ENCODE measurements around the gene ADGRD1.

The ADGRD1 gene

DNA sequence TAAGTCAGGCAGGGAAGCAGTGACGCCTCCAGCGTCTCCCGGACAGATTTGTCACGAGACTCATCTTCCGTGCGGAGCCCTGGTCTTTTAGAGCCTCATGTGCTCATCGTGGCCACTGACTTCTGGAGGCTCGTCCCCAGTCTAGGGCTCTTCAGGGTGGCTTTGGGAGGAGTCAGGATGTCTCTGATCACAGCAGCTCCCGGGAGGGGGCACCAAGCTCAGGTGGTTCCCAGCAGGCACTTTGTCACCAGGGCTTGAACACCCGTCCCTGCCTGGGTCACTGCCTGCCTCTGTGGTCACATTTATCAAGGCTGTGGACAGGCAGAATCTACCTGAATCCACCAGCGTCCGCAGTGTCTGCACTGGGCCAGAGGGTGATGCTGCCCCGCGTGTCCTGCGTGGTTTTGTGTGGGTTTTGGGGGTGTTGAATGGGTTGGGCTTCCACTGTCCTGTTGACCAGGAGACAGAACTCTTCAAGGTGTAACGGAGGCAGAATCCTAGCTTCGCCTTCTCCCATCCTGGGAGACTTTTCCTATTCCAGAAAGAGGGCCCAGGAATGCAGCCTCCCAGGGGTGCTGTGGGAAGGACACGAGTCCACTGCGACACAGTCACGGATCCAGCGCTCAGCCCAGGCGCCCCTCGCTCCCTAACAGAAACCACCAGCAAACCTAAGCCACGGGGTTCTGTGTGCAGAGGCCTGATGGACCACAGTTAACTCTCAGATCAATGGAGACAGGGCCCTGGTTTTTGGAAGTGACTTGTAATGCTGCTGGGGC is 132.3 kb downstream of the ADGRD1 start:
- no peak overlapping the region for H3K27ac Mint-ChIP-seq
- no peak overlapping the region for H3K4me3 Mint-ChIP-seq
- H3K9me3 Mint-ChIP-seq (ENCODE audit: low read depth) = no peaks in the 10 kb centered on the region
- no peaks in the 10 kb centered on the region for H3K36me3 Mint-ChIP-seq
- H3K4me1 Mint-ChIP-seq (ENCODE audit: low read depth) = no peaks in the 10 kb centered on the region
- H3K27me3 Mint-ChIP-seq = no peaks in the 10 kb centered on the region

- Mint-ChIP-seq H3K9me3 (ENCODE audit: low read depth) (no peaks in the 10 kb centered on the region), H3K36me3 (no peaks in the 10 kb centered on the region), H3K4me1 (ENCODE audit: low read depth) (peaks cover 6% of the 10 kb centered on the region), H3K27ac (no peak overlapping the region), H3K27me3 (no peaks in the 10 kb centered on the region), H3K4me3 (no peak overlapping the region)
Observed at GRCh38 chr12:131087302-131087818, 133.7 kb downstream of the ADGRD1 start.

DNA sequence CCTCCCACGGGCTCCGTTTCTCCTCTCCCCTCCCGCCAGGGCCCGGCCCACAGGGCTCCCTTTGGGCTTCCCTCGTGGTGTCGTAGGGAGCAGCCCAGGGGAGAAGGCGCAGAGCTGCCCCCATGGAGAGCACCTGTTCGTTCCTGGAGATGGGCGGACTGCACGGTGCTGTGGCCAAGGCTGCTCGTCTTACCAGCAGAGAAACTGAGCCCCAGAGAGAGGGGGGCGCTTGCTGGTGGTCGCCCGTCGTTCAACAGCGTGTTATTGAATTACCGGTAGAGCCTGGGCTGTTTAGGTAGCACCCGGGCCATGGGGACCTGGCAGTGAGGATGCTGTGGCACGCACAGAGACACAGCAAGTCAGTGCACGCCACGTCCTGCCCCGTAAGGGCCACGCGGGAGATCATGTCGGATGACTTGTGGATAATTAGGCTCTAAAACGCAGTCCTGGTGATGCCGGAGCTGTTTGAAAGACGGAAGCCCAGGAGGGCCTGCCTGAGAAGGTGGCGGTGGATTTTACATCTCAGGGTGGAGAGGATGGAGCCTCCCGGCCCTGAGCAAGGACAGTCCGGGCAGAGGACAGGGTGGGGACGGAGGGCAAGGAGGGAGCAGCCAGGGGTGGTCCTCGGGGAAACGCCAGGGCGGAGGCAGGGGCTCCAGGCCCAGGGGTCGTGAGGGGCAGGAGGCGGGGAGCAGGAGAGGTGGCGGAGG is 134.4 kb downstream of the ADGRD1 start:
- Mint-ChIP-seq H3K4me1 (ENCODE audit: low read depth) (peaks cover 8% of the 10 kb centered on the region), H3K4me3 (no peak overlapping the region), H3K9me3 (ENCODE audit: low read depth) (no peaks in the 10 kb centered on the region), H3K27ac (no peak overlapping the region), H3K36me3 (no peaks in the 10 kb centered on the region), H3K27me3 (no peaks in the 10 kb centered on the region)

DNA sequence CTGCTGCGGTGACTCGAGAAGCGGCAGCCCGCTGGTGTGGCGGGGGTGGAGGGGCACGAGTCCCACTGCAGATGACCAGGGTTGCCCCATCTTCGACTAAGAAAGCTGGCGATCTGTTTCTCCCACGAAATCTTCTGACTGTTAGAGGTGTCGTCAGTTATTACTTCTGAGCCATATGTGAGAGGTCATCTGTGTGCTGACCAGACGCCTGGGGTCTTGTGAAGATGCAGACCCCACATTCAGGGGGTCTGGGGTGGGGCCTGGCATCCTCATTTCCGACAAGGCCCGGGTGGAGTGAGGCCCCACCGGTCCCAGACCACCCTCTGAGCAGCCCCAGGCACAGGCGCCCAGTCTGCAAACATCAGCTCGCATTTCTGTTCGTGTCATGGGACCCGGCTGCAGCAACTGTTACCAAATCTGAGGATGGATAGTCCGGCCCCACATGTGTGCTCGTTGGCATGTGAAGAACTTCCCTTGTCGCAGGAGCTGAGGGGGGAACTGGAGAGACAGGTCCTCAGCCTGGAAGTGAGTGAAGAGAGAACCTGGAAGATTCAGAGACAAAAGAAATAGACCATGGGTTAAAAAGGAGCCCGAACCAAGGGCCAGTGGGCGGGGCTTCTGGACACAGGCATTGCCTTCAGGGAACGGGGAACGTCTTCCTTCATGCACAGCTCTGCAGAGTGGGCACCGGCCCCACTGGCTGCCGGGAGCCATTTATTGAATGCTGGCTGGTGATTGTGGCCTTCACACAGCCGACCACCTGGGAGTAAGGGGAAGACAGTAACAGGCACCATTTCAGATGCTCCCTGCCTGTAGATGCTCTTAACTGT is 135.2 kb downstream of the ADGRD1 start:
- Mint-ChIP-seq H3K9me3 (ENCODE audit: low read depth) (no peaks in the 10 kb centered on the region), H3K27ac (no peak overlapping the region), H3K27me3 (no peaks in the 10 kb centered on the region), H3K4me3 (no peak overlapping the region), H3K4me1 (ENCODE audit: low read depth) (peaks cover 9% of the 10 kb centered on the region), H3K36me3 (no peaks in the 10 kb centered on the region)

GRCh38 chr12:131089531-131090273 is 136.0 kb downstream of the ADGRD1 start:
- Mint-ChIP-seq H3K36me3 (no peaks in the 10 kb centered on the region), H3K9me3 (ENCODE audit: low read depth) (no peaks in the 10 kb centered on the region), H3K4me1 (ENCODE audit: low read depth) (peaks cover 9% of the 10 kb centered on the region), H3K4me3 (no peak overlapping the region), H3K27ac (no peak overlapping the region), H3K27me3 (no peaks in the 10 kb centered on the region)

- H3K4me3 Mint-ChIP-seq = no peak overlapping the region
- peaks cover 9% of the 10 kb centered on the region for H3K4me1 Mint-ChIP-seq (ENCODE audit: low read depth)
- H3K27ac Mint-ChIP-seq = no peak overlapping the region
- H3K9me3 Mint-ChIP-seq (ENCODE audit: low read depth) = no peaks in the 10 kb centered on the region
- H3K36me3 Mint-ChIP-seq = no peaks in the 10 kb centered on the region
- no peaks in the 10 kb centered on the region for H3K27me3 Mint-ChIP-seq
Observed at GRCh38 chr12:131090274-131091210, 136.8 kb downstream of the ADGRD1 start.

GRCh38 chr12:131091413-131091975 is 137.8 kb downstream of the ADGRD1 start:
- H3K36me3 Mint-ChIP-seq = no peaks in the 10 kb centered on the region
- H3K27ac Mint-ChIP-seq = no peak overlapping the region
- peaks cover 9% of the 10 kb centered on the region for H3K4me1 Mint-ChIP-seq (ENCODE audit: low read depth)
- no peak overlapping the region for H3K4me3 Mint-ChIP-seq
- H3K27me3 Mint-ChIP-seq = no peaks in the 10 kb centered on the region
- no peaks in the 10 kb centered on the region for H3K9me3 Mint-ChIP-seq (ENCODE audit: low read depth)

GRCh38 chr12:131091976-131092691 is 138.4 kb downstream of the ADGRD1 start:
- no peaks in the 10 kb centered on the region for H3K36me3 Mint-ChIP-seq
- H3K4me3 Mint-ChIP-seq = no peak overlapping the region
- H3K27me3 Mint-ChIP-seq = no peaks in the 10 kb centered on the region
- H3K27ac Mint-ChIP-seq = no peak overlapping the region
- no peaks in the 10 kb centered on the region for H3K9me3 Mint-ChIP-seq (ENCODE audit: low read depth)
- H3K4me1 Mint-ChIP-seq (ENCODE audit: low read depth) = peaks cover 9% of the 10 kb centered on the region

DNA sequence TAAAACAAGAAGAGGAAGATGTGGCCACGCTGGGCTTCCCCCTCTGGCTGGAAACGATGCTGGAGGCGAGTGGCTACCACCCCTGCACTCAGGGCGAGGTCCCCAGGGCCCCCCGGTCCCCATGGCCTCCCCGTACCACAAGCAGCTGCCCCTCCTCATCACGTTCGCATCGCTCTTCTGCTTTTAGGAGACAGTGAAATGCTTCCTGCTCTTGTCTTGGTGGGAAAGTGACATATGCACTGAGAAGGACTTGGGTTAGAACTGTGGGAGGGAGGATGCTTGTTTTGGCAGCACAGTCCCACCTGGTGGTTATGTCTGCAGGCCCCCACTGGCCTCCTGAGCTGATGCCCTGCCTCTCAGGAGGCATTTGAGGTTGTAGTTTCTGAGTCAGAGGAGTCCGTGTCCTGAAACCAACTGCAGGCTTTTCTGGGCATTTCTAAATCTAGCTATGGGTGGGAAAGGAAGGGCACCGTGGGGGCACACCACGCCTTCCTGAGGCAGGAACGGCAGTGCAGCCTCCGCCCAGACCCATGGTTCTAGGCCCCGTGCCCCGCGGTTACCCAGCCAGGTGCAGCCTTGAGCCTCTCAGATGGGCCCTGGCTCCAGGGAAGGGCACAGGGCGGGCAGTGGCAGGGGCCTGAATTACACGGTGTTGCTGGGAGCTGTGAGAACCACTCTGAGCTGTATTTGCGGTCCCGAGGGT is 139.3 kb downstream of the ADGRD1 start:
- Mint-ChIP-seq H3K4me1 (ENCODE audit: low read depth) (peaks cover 9% of the 10 kb centered on the region), H3K27ac (no peak overlapping the region), H3K27me3 (no peaks in the 10 kb centered on the region), H3K36me3 (no peaks in the 10 kb centered on the region), H3K4me3 (no peak overlapping the region), H3K9me3 (ENCODE audit: low read depth) (no peaks in the 10 kb centered on the region)

DNA sequence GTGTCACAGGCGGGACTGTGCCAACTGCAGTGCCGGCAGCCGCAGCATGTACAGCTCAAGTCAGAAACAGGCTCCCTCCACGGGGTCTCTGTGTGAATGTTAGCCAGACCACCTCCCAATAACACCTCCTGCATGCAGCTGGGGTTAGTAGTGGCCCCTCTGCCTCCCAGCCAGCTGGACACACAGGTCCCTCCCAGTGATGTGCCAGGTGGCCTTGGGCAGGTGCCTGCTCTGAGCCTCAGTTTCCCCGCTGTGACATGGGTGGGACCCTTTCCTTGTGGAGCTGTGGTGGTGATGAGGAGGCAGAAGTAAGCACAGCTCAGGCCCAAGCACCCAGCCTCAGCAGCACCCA is 139.9 kb downstream of the ADGRD1 start:
- H3K4me1 Mint-ChIP-seq (ENCODE audit: low read depth) = peaks cover 9% of the 10 kb centered on the region
- no peaks in the 10 kb centered on the region for H3K36me3 Mint-ChIP-seq
- H3K27ac Mint-ChIP-seq = no peak overlapping the region
- no peaks in the 10 kb centered on the region for H3K27me3 Mint-ChIP-seq
- H3K4me3 Mint-ChIP-seq = no peak overlapping the region
- H3K9me3 Mint-ChIP-seq (ENCODE audit: low read depth) = no peaks in the 10 kb centered on the region

- Mint-ChIP-seq H3K36me3 (no peaks in the 10 kb centered on the region), H3K4me3 (no peak overlapping the region), H3K27ac (no peak overlapping the region), H3K4me1 (ENCODE audit: low read depth) (peaks cover 9% of the 10 kb centered on the region), H3K9me3 (ENCODE audit: low read depth) (no peaks in the 10 kb centered on the region), H3K27me3 (no peaks in the 10 kb centered on the region)
Observed at GRCh38 chr12:131093971-131094830, 140.5 kb downstream of the ADGRD1 start.

Measured in activated naive CD8-positive, alpha-beta T cell (primary cell).